HG03280 (cell line): ENCODE measurements around the gene PRR36.
A peak's percentile ranks its signal among the peaks of the same experiment; 100 is the strongest.
"Not testable (repeated sequence)": the region's sequence is repeated elsewhere in the genome, so short reads cannot be mapped to it uniquely, and the experiment has no call there.

Experiments
- ATAC-seq: cut with Tn5 transposase; IDR thresholded peaks from one replicate; pipeline ENCODE4 v1.9.1; 2021; ENCODE audit warnings: mild to moderate bottlenecking, moderate library complexity; ENCODE audit not compliant: unreplicated experiment

PRR36 gene

GRCh38 chr19:7874076-7874896, at the start of gene PRR36:
TSS of gene PRR36 (minus strand) at chr19:7874390. CDS start at chr19:7873689, 701 bp downstream.
- ATAC-seq = no peak

- ATAC-seq = no peak
These were observed 49.4 kb upstream of the PRR36 start for GRCh38 chr19:7923295-7924191.

GRCh38 chr19:7922836-7923195, 48.6 kb upstream of the PRR36 start:
- no peak for ATAC-seq

- ATAC-seq = no peak
These were observed 48.0 kb upstream of the PRR36 start for GRCh38 chr19:7921967-7922835.

GRCh38 chr19:7921302-7921966, 47.2 kb upstream of the PRR36 start:
- ATAC-seq = no peak

GRCh38 chr19:7920519-7921301, 46.5 kb upstream of the PRR36 start:
- ATAC-seq = peak; percentile 41

GRCh38 chr19:7919610-7920518, 45.7 kb upstream of the PRR36 start, which contains the start of gene SNAPC2:
TSS of gene SNAPC2 (plus strand) at chr19:7920338. CDS start at chr19:7920367, 29 bp downstream.
- ATAC-seq = peak; percentile 56

GRCh38 chr19:7918615-7919421, 44.6 kb upstream of the PRR36 start:
- ATAC-seq = no peak

- ATAC-seq = not testable (repeated sequence)
These were observed 43.9 kb upstream of the PRR36 start for GRCh38 chr19:7918062-7918614.

GRCh38 chr19:7917267-7918061, 43.3 kb upstream of the PRR36 start:
- ATAC-seq = no peak

GRCh38 chr19:7916955-7917266, 42.7 kb upstream of the PRR36 start:
- ATAC-seq = no peak

GRCh38 chr19:7916103-7916954, 42.1 kb upstream of the PRR36 start:
- no peak for ATAC-seq

- no peak for ATAC-seq
These were observed 41.3 kb upstream of the PRR36 start for GRCh38 chr19:7915250-7916102.

GRCh38 chr19:7914598-7915045, 40.4 kb upstream of the PRR36 start, which contains the start of gene TGFBR3L:
TSS of gene TGFBR3L (plus strand) at chr19:7914830.
- no peak for ATAC-seq

- ATAC-seq = no peak
These were observed 39.9 kb upstream of the PRR36 start for GRCh38 chr19:7914099-7914498.
